Measurements from ENCODE around the gene CMTM6.

- no peak for TF ChIP-seq ZFP3 (CRISPR knock-in tag; IDR thresholded peaks at IDR 0.05)
- TF ChIP-seq ZC3H10 (CRISPR knock-in tag; IDR thresholded peaks at IDR 0.05), result no peak
- no peak for TF ChIP-seq PPARA (CRISPR knock-in tag; IDR thresholded peaks at IDR 0.05; ENCODE audit: borderline replicate concordance)
- no peak for TF ChIP-seq PATZ1 (CRISPR knock-in tag; IDR thresholded peaks at IDR 0.05; ENCODE audit: borderline replicate concordance)
- TF ChIP-seq ESRRG (CRISPR knock-in tag; IDR thresholded peaks at IDR 0.05), result no peak
- no peak for TF ChIP-seq CSDC2 (CRISPR knock-in tag; IDR thresholded peaks at IDR 0.05)
- no peak for TF ChIP-seq TCF4 (CRISPR knock-in tag; IDR thresholded peaks at IDR 0.05; ENCODE audit: borderline replicate concordance)
- no peak for TF ChIP-seq ZNF565 (CRISPR knock-in tag; conservative IDR thresholded peaks at IDR 0.05; ENCODE audit: low read depth)
- TF ChIP-seq CSRNP3 (CRISPR knock-in tag; IDR thresholded peaks at IDR 0.05), result no peak
- TF ChIP-seq ZNF70 (CRISPR knock-in tag; IDR thresholded peaks at IDR 0.05), result no peak
Measured at GRCh38 chr3:32493437-32494414, 8.9 kb downstream of the CMTM6 start.
